SK-N-MC (cell line): ENCODE measurements around the gene GLG1.

ENCODE experiments used
- EZH2 ChIP-seq: fragments of 200-600 bp; sonication (generic); IDR thresholded peaks from one replicate; pipeline ENCODE4 v1.6.1; 2017; ENCODE audit warnings: antibody characterized with exemption
- POLR2AphosphoS5 ChIP-seq: IDR thresholded peaks from 2 replicates; pipeline ENCODE4 v1.6.1; 2012; ENCODE audit warnings: mild to moderate bottlenecking, low read depth, low read length, borderline replicate concordance

DNA sequence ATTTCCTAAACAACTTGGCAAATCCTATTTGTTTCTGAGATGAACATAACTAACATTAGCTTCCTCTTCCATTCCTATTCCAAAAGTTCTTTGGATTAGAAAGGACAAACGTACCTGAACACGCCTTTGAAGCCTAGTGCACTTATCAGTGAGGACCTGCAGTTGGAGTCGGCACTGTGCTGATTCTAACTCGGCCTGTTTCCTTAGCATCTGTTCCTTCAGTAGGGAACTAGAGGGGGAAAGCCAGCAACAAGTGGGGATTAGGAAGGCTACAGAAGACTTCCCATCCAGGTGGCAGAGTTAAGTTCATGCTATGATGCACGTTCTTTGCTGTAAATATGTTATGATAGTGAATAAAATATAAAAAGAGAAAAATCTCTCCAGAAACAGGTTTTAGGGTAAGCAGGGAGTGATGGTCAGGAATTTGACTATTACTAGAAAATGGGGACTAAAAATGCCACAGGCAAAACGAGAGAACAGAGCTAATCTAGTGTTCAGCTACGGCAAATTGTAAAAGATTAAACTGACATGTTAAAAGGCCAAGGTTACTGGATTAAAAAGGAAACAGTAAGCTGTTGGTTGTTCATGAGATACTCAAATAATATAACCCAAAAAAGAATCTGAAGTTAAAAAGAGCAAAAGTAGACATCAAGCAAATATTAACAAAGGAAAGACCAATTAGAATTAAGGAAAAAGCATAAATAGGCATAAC is 31.0 kb upstream of the GLG1 start:
- TF ChIP-seq POLR2AphosphoS5 = no peak
- no peak for TF ChIP-seq EZH2
